ENCODE data around the gene TMEM203. TPM values are rescaled to one million over a fixed set of nuclear protein-coding genes. Genes with fewer than 3 reads are reported as not detected.

The TMEM203 gene
- total and polyA plus RNA-seq, 2 of the 13 experiments (the other 11 are each of a cell fraction or from before 2014, with no cell fraction given): 23.4 to 36.7 TPM

DNA sequence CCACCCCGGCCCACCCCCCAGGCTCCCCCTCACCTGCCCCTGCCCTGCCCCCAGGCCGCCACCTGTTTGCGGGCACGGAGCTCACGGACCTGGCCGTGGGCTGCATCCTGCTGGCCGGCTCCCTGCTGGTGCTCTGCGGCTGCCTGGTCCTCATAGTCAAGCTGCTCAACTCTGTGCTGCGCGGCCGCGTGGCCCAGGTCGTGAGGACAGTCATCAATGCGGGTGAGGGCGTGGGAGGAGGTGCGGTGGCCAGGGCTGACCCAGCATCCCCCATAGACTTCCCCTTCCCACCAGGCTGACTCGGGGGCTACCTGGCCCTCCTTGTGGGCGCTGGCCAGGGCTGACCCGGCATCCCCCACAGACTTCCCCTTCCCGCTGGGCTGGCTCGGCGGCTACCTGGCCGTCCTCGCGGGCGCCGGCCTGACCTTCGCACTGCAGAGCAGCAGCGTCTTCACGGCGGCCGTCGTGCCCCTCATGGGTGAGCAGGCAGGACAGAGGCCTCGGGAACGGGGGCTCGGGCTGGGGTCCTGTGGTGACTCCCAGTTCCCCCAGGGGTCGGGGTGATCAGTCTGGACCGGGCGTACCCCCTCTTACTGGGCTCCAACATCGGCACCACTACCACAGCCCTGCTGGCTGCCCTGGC is 28.7 kb upstream of the TMEM203 start (continued):
- TF ChIP-seq ZNF138 (CRISPR knock-in tag; IDR thresholded peaks at IDR 0.05; ENCODE audit: low read depth): no peak
- TF ChIP-seq, protein P1, sequence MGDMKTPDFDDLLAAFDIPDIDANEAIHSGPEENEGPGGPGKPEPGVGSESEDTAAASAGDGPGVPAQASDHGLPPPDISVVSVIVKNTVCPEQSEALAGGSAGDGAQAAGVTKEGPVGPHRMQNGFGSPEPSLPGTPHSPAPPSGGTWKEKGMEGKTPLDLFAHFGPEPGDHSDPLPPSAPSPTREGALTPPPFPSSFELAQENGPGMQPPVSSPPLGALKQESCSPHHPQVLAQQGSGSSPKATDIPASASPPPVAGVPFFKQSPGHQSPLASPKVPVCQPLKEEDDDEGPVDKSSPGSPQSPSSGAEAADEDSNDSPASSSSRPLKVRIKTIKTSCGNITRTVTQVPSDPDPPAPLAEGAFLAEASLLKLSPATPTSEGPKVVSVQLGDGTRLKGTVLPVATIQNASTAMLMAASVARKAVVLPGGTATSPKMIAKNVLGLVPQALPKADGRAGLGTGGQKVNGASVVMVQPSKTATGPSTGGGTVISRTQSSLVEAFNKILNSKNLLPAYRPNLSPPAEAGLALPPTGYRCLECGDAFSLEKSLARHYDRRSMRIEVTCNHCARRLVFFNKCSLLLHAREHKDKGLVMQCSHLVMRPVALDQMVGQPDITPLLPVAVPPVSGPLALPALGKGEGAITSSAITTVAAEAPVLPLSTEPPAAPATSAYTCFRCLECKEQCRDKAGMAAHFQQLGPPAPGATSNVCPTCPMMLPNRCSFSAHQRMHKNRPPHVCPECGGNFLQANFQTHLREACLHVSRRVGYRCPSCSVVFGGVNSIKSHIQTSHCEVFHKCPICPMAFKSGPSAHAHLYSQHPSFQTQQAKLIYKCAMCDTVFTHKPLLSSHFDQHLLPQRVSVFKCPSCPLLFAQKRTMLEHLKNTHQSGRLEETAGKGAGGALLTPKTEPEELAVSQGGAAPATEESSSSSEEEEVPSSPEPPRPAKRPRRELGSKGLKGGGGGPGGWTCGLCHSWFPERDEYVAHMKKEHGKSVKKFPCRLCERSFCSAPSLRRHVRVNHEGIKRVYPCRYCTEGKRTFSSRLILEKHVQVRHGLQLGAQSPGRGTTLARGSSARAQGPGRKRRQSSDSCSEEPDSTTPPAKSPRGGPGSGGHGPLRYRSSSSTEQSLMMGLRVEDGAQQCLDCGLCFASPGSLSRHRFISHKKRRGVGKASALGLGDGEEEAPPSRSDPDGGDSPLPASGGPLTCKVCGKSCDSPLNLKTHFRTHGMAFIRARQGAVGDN (CRISPR knock-in tag; IDR thresholded peaks at IDR 0.05): peak; percentile 83
- TF ChIP-seq, protein P2, sequence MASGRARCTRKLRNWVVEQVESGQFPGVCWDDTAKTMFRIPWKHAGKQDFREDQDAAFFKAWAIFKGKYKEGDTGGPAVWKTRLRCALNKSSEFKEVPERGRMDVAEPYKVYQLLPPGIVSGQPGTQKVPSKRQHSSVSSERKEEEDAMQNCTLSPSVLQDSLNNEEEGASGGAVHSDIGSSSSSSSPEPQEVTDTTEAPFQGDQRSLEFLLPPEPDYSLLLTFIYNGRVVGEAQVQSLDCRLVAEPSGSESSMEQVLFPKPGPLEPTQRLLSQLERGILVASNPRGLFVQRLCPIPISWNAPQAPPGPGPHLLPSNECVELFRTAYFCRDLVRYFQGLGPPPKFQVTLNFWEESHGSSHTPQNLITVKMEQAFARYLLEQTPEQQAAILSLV (CRISPR knock-in tag; IDR thresholded peaks at IDR 0.05; ENCODE audit: borderline replicate concordance): peak; percentile 28; the same call in 1 of the 2 replicates
- no peak for TF ChIP-seq MED8 (CRISPR knock-in tag; IDR thresholded peaks at IDR 0.05; ENCODE audit: insufficient replicate concordance)
- TF ChIP-seq, protein P3, sequence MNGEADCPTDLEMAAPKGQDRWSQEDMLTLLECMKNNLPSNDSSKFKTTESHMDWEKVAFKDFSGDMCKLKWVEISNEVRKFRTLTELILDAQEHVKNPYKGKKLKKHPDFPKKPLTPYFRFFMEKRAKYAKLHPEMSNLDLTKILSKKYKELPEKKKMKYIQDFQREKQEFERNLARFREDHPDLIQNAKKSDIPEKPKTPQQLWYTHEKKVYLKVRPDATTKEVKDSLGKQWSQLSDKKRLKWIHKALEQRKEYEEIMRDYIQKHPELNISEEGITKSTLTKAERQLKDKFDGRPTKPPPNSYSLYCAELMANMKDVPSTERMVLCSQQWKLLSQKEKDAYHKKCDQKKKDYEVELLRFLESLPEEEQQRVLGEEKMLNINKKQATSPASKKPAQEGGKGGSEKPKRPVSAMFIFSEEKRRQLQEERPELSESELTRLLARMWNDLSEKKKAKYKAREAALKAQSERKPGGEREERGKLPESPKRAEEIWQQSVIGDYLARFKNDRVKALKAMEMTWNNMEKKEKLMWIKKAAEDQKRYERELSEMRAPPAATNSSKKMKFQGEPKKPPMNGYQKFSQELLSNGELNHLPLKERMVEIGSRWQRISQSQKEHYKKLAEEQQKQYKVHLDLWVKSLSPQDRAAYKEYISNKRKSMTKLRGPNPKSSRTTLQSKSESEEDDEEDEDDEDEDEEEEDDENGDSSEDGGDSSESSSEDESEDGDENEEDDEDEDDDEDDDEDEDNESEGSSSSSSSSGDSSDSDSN (CRISPR knock-in tag; IDR thresholded peaks at IDR 0.05): peak; percentile 59; the same call in 1 of the 2 replicates
- no peak for TF ChIP-seq MAZ (IDR thresholded peaks at IDR 0.05; ENCODE audit: borderline replicate concordance, low read depth, low read length)
- TF ChIP-seq MAZ (CRISPR knock-in tag; IDR thresholded peaks at IDR 0.05; ENCODE audit: low read depth): peak; percentile 35; the same call in 1 of the 2 replicates
- peak; percentile 50; the same call in 1 of the 2 replicates for TF ChIP-seq MYC (CRISPR knock-in tag; IDR thresholded peaks at IDR 0.05; ENCODE audit: borderline replicate concordance)
- TF ChIP-seq, protein P4, sequence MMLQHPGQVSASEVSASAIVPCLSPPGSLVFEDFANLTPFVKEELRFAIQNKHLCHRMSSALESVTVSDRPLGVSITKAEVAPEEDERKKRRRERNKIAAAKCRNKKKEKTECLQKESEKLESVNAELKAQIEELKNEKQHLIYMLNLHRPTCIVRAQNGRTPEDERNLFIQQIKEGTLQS (CRISPR knock-in tag; IDR thresholded peaks at IDR 0.05): no peak
- TF ChIP-seq SRY (CRISPR knock-in tag; IDR thresholded peaks at IDR 0.05): 0 out of 2 replicates have a peak, but pooled peaks have one; percentile 25
- TF ChIP-seq HDAC1 (CRISPR knock-in tag; IDR thresholded peaks at IDR 0.05): peak; percentile 18; the same call in 1 of the 2 replicates
- TF ChIP-seq MIER2 (CRISPR knock-in tag; IDR thresholded peaks at IDR 0.05): no peak
